ENCODE measurements around the gene ZNF90.

DNA sequence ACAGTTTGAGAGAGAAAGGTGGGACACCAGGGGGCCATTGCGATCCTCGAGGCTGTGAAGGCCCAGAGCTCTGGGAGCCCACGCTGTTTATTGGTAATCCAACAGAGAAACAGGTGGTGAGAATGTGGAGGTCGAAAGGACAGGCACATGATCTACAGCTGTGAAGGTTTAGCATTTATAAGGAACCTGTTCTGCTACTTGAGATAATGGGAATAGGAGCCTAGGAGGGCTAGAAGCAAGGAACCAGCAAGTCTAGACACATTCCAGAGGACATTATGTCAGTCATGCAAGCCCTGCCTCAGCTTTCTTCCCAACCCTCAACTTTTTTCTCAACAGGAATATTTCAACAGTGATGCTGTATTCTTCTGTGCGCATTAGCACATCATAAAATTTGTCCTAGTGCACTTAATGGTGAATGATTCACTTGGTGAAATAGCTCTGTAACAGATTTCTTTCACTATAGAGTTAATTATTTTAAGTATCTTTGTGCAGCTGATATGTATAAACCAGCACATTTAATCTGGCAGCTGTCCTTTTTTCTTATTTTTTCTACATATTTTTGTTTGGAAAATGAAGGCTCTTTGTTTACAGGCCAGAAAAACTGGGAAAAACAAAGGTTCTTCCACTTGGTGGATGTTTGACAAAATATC lies 25.4 kb downstream of the ZNF90 start:
- TF ChIP-seq POLR2AphosphoS5 (IDR thresholded peaks at IDR 0.05; ENCODE audit: low read depth, low read length) (no peak), TAF1 (IDR thresholded peaks at IDR 0.05; ENCODE audit: borderline replicate concordance, low read depth, low read length) (no peak)
